ENCODE data around the gene NRSN2. TPM values are rescaled to one million over a fixed set of nuclear protein-coding genes. Genes with fewer than 3 reads are reported as not detected.

NRSN2 gene
- total and polyA plus RNA-seq, 2 of the 4 experiments (the other 2 are of a cell fraction): 9.9 to 101 TPM

DNA sequence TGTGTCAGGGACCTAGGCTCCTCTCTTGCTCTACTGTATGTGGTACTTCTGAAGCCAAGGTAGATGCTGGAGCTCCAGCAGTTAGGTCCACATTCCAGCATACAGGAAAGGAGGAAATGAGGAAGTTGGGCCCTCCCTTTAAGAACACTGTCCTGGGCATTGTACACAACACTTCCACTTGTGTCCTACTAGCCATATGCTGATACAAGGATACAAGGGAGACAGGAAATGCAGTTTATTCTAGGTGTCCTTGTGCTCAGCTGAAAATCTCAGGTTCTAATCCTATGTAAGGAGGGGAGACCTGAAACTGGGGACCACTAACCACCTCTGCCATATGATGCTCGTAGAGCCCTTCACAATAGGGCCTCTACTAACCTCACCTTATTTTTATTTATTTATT is 37.8 kb downstream of the NRSN2 start:
- no peak overlapping the region for H3K27ac ChIP-seq (ENCODE audit: insufficient read depth, low read length)
- in situ Hi-C loops (cut with MboI; ENCODE audit: low sequenced_read_pairs): no loop called here
- H3K18ac ChIP-seq (ENCODE audit: low read depth, low read length): no peak overlapping the region
- no peak overlapping the region for H3K9ac ChIP-seq (ENCODE audit: low read depth, low read length)
- ChIA-PET POLR2A (ENCODE audit: unreplicated experiment) (no interaction called here), CTCF (no interaction called here)
- peaks cover 18 to 77% of the 10 kb centered on the region in 2 experiments for H3K79me1 ChIP-seq (ENCODE audit: low read depth in 1 of 2, low read length in 2 of 2)
- peaks cover 5% of the 10 kb centered on the region for H3K4me1 ChIP-seq (ENCODE audit: control insufficient read depth, insufficient read depth, low read length)
- dilution Hi-C loops (cut with HindIII; ENCODE audit: low sequenced_read_pairs, unreplicated experiment): no loop called here
- no peaks in the 10 kb centered on the region for H3K9me3 ChIP-seq (ENCODE audit: control insufficient read depth, insufficient read depth, low read length)
- H2AK5ac ChIP-seq (ENCODE audit: low read depth, low read length): no peak overlapping the region
- peaks cover 18% of the 10 kb centered on the region for H3K9me1 ChIP-seq (ENCODE audit: insufficient read depth, low read length)
- H4K5ac ChIP-seq (ENCODE audit: low read depth, low read length): no peak overlapping the region
- no peak overlapping the region for H4K91ac ChIP-seq (ENCODE audit: insufficient read depth, low read depth, low read length)
- H2BK5ac ChIP-seq (ENCODE audit: low read depth, low read length, poor library complexity, severe bottlenecking): no peak overlapping the region
- no peak overlapping the region for H3K56ac ChIP-seq (ENCODE audit: extremely low read depth, insufficient read depth, low read length)
- peaks cover 63% of the 10 kb centered on the region for H4K20me1 ChIP-seq (ENCODE audit: insufficient read depth, low read length)
- no CpG with 5 or more reads among the region's 1 CpG for WGBS, 2 experiments (ENCODE audit: extremely low coverage in 2 of 2, insufficient read length in 1 of 2)
- H3K23ac ChIP-seq (ENCODE audit: low read depth, low read length): no peak overlapping the region
- BruUV-seq (replicated peaks): no TSS peak
- no peak overlapping the region for H2BK120ac ChIP-seq (ENCODE audit: low read depth, low read length)
- no peak overlapping the region for H2BK15ac ChIP-seq (ENCODE audit: low read depth, low read length)
- no peak overlapping the region for H4K8ac ChIP-seq (ENCODE audit: low read depth in 2 of 2, low read length in 2 of 2)
- no peak overlapping the region for H3K4ac ChIP-seq (ENCODE audit: low read depth, low read length)
- no peak overlapping the region for H3K4me2 ChIP-seq (ENCODE audit: low read depth, low read length)
- ATAC-seq (ENCODE audit: low read depth) (no peak), DNase-seq (no peak)
- intact Hi-C loops (cut with micrococcal nuclease): no loop called here
- H3K4me3 ChIP-seq (ENCODE audit: insufficient read depth, low read depth, low read length): no peak overlapping the region
- H2BK20ac ChIP-seq (ENCODE audit: low read depth, low read length): no peak overlapping the region
- no peak overlapping the region for H2AFZ ChIP-seq (replicated peaks; ENCODE audit: low read length, poor library complexity)
- H2AK9ac ChIP-seq (replicated peaks; ENCODE audit: low read depth, low read length, poor library complexity): no peak overlapping the region
- no peaks in the 10 kb centered on the region for H3K27me3 ChIP-seq (ENCODE audit: control insufficient read depth, insufficient read depth, low read length)
- H3K14ac ChIP-seq (replicated peaks; ENCODE audit: low read depth, low read length): no peak overlapping the region
- TF ChIP-seq, protein P1, sequence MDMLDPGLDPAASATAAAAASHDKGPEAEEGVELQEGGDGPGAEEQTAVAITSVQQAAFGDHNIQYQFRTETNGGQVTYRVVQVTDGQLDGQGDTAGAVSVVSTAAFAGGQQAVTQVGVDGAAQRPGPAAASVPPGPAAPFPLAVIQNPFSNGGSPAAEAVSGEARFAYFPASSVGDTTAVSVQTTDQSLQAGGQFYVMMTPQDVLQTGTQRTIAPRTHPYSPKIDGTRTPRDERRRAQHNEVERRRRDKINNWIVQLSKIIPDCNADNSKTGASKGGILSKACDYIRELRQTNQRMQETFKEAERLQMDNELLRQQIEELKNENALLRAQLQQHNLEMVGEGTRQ (IDR thresholded peaks at IDR 0.05; ENCODE audit: low read depth, low read length): no peak
- no peak for TF ChIP-seq BHLHE40 (IDR thresholded peaks at IDR 0.05; ENCODE audit: low read depth, low read length)
- no peak for TF ChIP-seq RAD21 (IDR thresholded peaks at IDR 0.05; ENCODE audit: low read length)
- TF ChIP-seq RFX5 (IDR thresholded peaks at IDR 0.05; ENCODE audit: low read depth, low read length): no peak
- TF ChIP-seq POLR2A (IDR thresholded peaks at IDR 0.05; ENCODE audit: low read depth, low read length): no peak
- no peak for TF ChIP-seq MAFK (IDR thresholded peaks at IDR 0.05; ENCODE audit: low read depth, low read length)
- TF ChIP-seq, protein P2, sequence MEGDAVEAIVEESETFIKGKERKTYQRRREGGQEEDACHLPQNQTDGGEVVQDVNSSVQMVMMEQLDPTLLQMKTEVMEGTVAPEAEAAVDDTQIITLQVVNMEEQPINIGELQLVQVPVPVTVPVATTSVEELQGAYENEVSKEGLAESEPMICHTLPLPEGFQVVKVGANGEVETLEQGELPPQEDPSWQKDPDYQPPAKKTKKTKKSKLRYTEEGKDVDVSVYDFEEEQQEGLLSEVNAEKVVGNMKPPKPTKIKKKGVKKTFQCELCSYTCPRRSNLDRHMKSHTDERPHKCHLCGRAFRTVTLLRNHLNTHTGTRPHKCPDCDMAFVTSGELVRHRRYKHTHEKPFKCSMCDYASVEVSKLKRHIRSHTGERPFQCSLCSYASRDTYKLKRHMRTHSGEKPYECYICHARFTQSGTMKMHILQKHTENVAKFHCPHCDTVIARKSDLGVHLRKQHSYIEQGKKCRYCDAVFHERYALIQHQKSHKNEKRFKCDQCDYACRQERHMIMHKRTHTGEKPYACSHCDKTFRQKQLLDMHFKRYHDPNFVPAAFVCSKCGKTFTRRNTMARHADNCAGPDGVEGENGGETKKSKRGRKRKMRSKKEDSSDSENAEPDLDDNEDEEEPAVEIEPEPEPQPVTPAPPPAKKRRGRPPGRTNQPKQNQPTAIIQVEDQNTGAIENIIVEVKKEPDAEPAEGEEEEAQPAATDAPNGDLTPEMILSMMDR (conservative IDR thresholded peaks at IDR 0.05; ENCODE audit: low read depth, low read length): no peak
- TF ChIP-seq, protein P3, sequence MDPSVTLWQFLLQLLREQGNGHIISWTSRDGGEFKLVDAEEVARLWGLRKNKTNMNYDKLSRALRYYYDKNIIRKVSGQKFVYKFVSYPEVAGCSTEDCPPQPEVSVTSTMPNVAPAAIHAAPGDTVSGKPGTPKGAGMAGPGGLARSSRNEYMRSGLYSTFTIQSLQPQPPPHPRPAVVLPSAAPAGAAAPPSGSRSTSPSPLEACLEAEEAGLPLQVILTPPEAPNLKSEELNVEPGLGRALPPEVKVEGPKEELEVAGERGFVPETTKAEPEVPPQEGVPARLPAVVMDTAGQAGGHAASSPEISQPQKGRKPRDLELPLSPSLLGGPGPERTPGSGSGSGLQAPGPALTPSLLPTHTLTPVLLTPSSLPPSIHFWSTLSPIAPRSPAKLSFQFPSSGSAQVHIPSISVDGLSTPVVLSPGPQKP (IDR thresholded peaks at IDR 0.05; ENCODE audit: borderline replicate concordance, low read depth, low read length): no peak
- no peak for TF ChIP-seq SMC3 (IDR thresholded peaks at IDR 0.05; ENCODE audit: low read depth, low read length)
- no peak for TF ChIP-seq FOS (IDR thresholded peaks at IDR 0.05; ENCODE audit: low read depth, low read length)
- TF ChIP-seq MXI1 (IDR thresholded peaks at IDR 0.05; ENCODE audit: borderline replicate concordance, low read depth, low read length): no peak
- H3K36me3 ChIP-seq (ENCODE audit: control insufficient read depth, insufficient read depth, low read length): peaks cover 22% of the 10 kb centered on the region

Data from IMR-90 (cell line).